NCI-H2107 treated with DMSO at 0.1 percent for 48 hours (cell line): ENCODE data around the gene PFDN2.

ENCODE experiments used
- DNase-seq: peaks from one replicate; lab custom pipeline; 2025; ENCODE audit not compliant: unreplicated experiment; lab: John Stamatoyannopoulos, UW

PFDN2 gene

GRCh38 chr1:161106431-161106830 lies 11.4 kb downstream of the PFDN2 start:
- no peak for DNase-seq

GRCh38 chr1:161100556-161100955 lies 17.3 kb downstream of the PFDN2 start:
- DNase-seq: no peak

GRCh38 chr1:161099090-161099802 lies 18.6 kb downstream of the PFDN2 start:
- DNase-seq: no peak

- peak; percentile 85 for DNase-seq
Observed at GRCh38 chr1:161098210-161099068, 19.4 kb downstream of the PFDN2 start, which contains the start of gene KLHDC9. Gene KLHDC9, plus strand, starts transcription at chr1:161098361. Its CDS starts 175 bp downstream, at chr1:161098536.

- no peak for DNase-seq
Observed at GRCh38 chr1:161096530-161096929, 21.3 kb downstream of the PFDN2 start.

GRCh38 chr1:161096015-161096414 lies 21.8 kb downstream of the PFDN2 start:
- no peak for DNase-seq

GRCh38 chr1:161095230-161095629 lies 22.6 kb downstream of the PFDN2 start:
- no peak for DNase-seq

- DNase-seq: no peak
Observed at GRCh38 chr1:161094481-161094880, 23.4 kb downstream of the PFDN2 start.

- no peak for DNase-seq
Observed at GRCh38 chr1:161092621-161093028, 25.2 kb downstream of the PFDN2 start.

- DNase-seq: no peak
Observed at GRCh38 chr1:161091796-161092507, 25.9 kb downstream of the PFDN2 start.

- no peak for DNase-seq
Observed at GRCh38 chr1:161091093-161091492, 26.7 kb downstream of the PFDN2 start.

- no peak for DNase-seq
Observed at GRCh38 chr1:161090617-161091016, 27.2 kb downstream of the PFDN2 start.

GRCh38 chr1:161089938-161090337 lies 27.9 kb downstream of the PFDN2 start:
- DNase-seq: no peak

GRCh38 chr1:161089251-161089924 lies 28.4 kb downstream of the PFDN2 start, which contains the start of gene NECTIN4:
Gene NECTIN4, minus strand, starts transcription at chr1:161089558. Its CDS starts 262 bp downstream, at chr1:161089296.
- DNase-seq: no peak

- DNase-seq: no peak
Observed at GRCh38 chr1:161088587-161089110, 29.2 kb downstream of the PFDN2 start.

- DNase-seq: no peak
Observed at GRCh38 chr1:161086457-161086856, 31.4 kb downstream of the PFDN2 start.

GRCh38 chr1:161085165-161085564 lies 32.7 kb downstream of the PFDN2 start:
- no peak for DNase-seq

GRCh38 chr1:161084597-161084988 lies 33.2 kb downstream of the PFDN2 start:
- no peak for DNase-seq

- DNase-seq: no peak
Observed at GRCh38 chr1:161083748-161084596, 33.9 kb downstream of the PFDN2 start.
